CD14-positive monocyte (primary cell): Measurements from ENCODE around the gene NFKBIE. TPM values are rescaled to one million over a fixed set of nuclear protein-coding genes. Genes with fewer than 3 reads are reported as not detected.

Source experiments
- DNase-seq, 3 donors: peaks; one replicate each; pipeline ENCODE4 v3.0.0-alpha.2; 2011 to 2022
- H2AFZ ChIP-seq: 2 replicates; pipeline ENCODE4 v1.6.0; 2012; ENCODE audit warnings: mild to moderate bottlenecking, low read depth, low read length, inconsistent platforms; ENCODE audit not compliant: insufficient read depth, poor library complexity, severe bottlenecking
- H3K27ac ChIP-seq, 2 donors: 1 replicate in 1 of 2; 2 replicates in 1 of 2; pipeline ENCODE4 v1.5.1; 2012 to 2013; ENCODE audit warnings: low read length in 2 of 2, control low read depth in 1 of 2, inconsistent platforms in 1 of 2, low read depth in 1 of 2, mild to moderate bottlenecking in 1 of 2
- H3K27me3 ChIP-seq, 2 donors: one replicate each; pipeline versions ENCODE4 v1.6.0 to v1.6.1; 2011 to 2013; ENCODE audit warnings: low read length in 2 of 2; ENCODE audit not compliant: control insufficient read depth in 2 of 2, insufficient read depth in 2 of 2
- H3K36me3 ChIP-seq, 2 donors: replicated peaks in 1 of 2; 1 replicate in 1 of 2; 2 replicates in 1 of 2; pipeline versions ENCODE4 v1.5.1 to v1.6.1; 2012 to 2013; ENCODE audit warnings: low read length in 2 of 2, control low read depth in 1 of 2, inconsistent platforms in 1 of 2, mild to moderate bottlenecking in 1 of 2; ENCODE audit not compliant: insufficient read depth in 2 of 2, control insufficient read depth in 1 of 2
- H3K4me1 ChIP-seq, 2 donors: 1 replicate in 1 of 2; 2 replicates in 1 of 2; pipeline versions ENCODE4 v1.5.1 to v1.6.1; 2012 to 2013; ENCODE audit warnings: low read length in 2 of 2, control low read depth in 1 of 2, inconsistent platforms in 1 of 2, mild to moderate bottlenecking in 1 of 2, moderate library complexity in 1 of 2; ENCODE audit not compliant: insufficient read depth in 2 of 2, control insufficient read depth in 1 of 2
- H3K4me2 ChIP-seq: replicated peaks from 2 replicates; pipeline ENCODE3; 2012; ENCODE audit warnings: low read length, moderate library complexity, mild to moderate bottlenecking; ENCODE audit not compliant: poor library complexity, severe bottlenecking; ENCODE audit errors: extremely low read depth
- H3K4me3 ChIP-seq, 3 experiments: fragments of 200-600 bp in 1 of 3; sonication (generic) in 1 of 3; replicated peaks in 1 of 3; 1 replicate in 2 of 3; 2 replicates in 1 of 3; pipeline ENCODE4 v1.5.1; 2011 to 2013; ENCODE audit warnings: low read length in 3 of 3, mild to moderate bottlenecking in 3 of 3, control low read depth in 2 of 3, low read depth in 2 of 3, inconsistent platforms in 1 of 3, moderate library complexity in 1 of 3
- H3K79me2 ChIP-seq: 2 replicates; pipeline ENCODE4 v1.6.0; 2012; ENCODE audit warnings: mild to moderate bottlenecking, control low read depth, inconsistent platforms, low read length, moderate library complexity; ENCODE audit not compliant: insufficient read depth
- H3K9ac ChIP-seq: 2 replicates; pipeline ENCODE4 v1.6.0; 2017; ENCODE audit warnings: low read length, mild to moderate bottlenecking; ENCODE audit not compliant: insufficient read depth, poor library complexity, severe bottlenecking
- H3K9me3 ChIP-seq, 2 donors: replicated peaks in 1 of 2; 1 replicate in 1 of 2; 2 replicates in 1 of 2; pipeline versions ENCODE4 v1.5.1 to v1.6.1; 2012 to 2013; ENCODE audit warnings: low read length in 2 of 2, control low read depth in 1 of 2; ENCODE audit not compliant: control insufficient read depth in 1 of 2, insufficient read depth in 1 of 2
- H4K20me1 ChIP-seq: 2 replicates; pipeline ENCODE4 v1.6.0; 2012; ENCODE audit warnings: mild to moderate bottlenecking, low read length, control low read depth, moderate library complexity; ENCODE audit not compliant: insufficient read depth
- H3K27ac Mint-ChIP-seq, 7 donors: one replicate each; pipeline ENCODE4 v1.8.0; 2020; ENCODE audit warnings: mild to moderate bottlenecking in 7 of 7, mixed read lengths in 7 of 7, moderate library complexity in 6 of 7, inconsistent platforms in 2 of 7
- H3K27me3 Mint-ChIP-seq, 3 donors: one replicate each; pipeline ENCODE4 v1.8.0; 2021 to 2022; ENCODE audit warnings: low read depth in 3 of 3, mild to moderate bottlenecking in 3 of 3, mixed read lengths in 3 of 3, moderate library complexity in 3 of 3, inconsistent platforms in 1 of 3
- H3K36me3 Mint-ChIP-seq, 2 donors: one replicate each; pipeline ENCODE4 v1.8.0; 2020; ENCODE audit warnings: mixed read lengths in 2 of 2, inconsistent platforms in 1 of 2, mild to moderate bottlenecking in 1 of 2
- H3K4me1 Mint-ChIP-seq: one replicate; pipeline ENCODE4 v1.8.0; 2020; ENCODE audit warnings: mild to moderate bottlenecking, mixed read lengths
- H3K4me3 Mint-ChIP-seq, 2 donors: one replicate each; pipeline ENCODE4 v1.8.0; 2020; ENCODE audit warnings: mild to moderate bottlenecking in 2 of 2, mixed read lengths in 2 of 2, moderate library complexity in 1 of 2
- H3K9me3 Mint-ChIP-seq, 7 donors: one replicate each; pipeline ENCODE4 v1.8.0; 2020 to 2022; ENCODE audit warnings: mixed read lengths in 7 of 7, mild to moderate bottlenecking in 6 of 7, moderate library complexity in 6 of 7, inconsistent platforms in 2 of 7
- CTCF ChIP-seq: fragments of 200-600 bp; IDR thresholded peaks from one replicate; pipeline ENCODE4 v1.8.0; 2022; ENCODE audit warnings: antibody characterized with exemption, mild to moderate bottlenecking
- WGBS: methylation state at CpG from one replicate; pipeline ENCODE4 v1.1.5; 2013; ENCODE audit warnings: missing lambda C conversion rate; ENCODE audit not compliant: insufficient coverage; 5-methylcytosine and 5-hydroxymethylcytosine counted together
- intact Hi-C, 2 donors: fragments of 100-400 bp; cut with micrococcal nuclease; formaldehyde crosslinking; loops; one replicate each; pipeline versions ENCODE4 v1.15.0 to v1.15.1; 2023
- polyA plus RNA-seq, 3 donors: library from polyadenylated mRNA; depleted of rRNA in 1 of 3; unstranded in 2 of 3; stranded (reverse) in 1 of 3; fragments of 300-500 nt in 2 of 3; fragments of >200 nt in 1 of 3; fragmentation: Illumina TruSeq in 2 of 3; gene quantifications; 1 replicate in 2 of 3; 2 replicates in 1 of 3; pipeline ENCODE4 v1.2.3, GENCODE V29; 2012 to 2021

Gene NFKBIE
- polyA plus RNA-seq, 3 donors, result 19.9 to 108 (median 23.2) TPM

GRCh38 chr6:44263354-44264100 lies 1.8 kb downstream of the NFKBIE start:
- TF ChIP-seq CTCF, result no peak
- Mint-ChIP-seq H3K36me3 (peaks cover 41 to 50% of the 10 kb centered on the region in 2 donors), H3K9me3 (no peaks in the 10 kb centered on the region), H3K4me3 (peak overlapping the region; percentile 99), H3K4me1 (peaks cover 59% of the 10 kb centered on the region), H3K27me3 (peaks cover 3 to 11% (median 8%) of the 10 kb centered on the region in 3 donors), H3K27ac (peak overlapping the region; percentile 98 to 100 (median 99))
- H3K36me3 ChIP-seq, result peaks cover 41% of the 10 kb centered on the region in 2 donors
- H3K4me2 ChIP-seq, result peak overlapping the region; percentile 98
- H3K27me3 ChIP-seq, result peaks cover 0 to 7% of the 10 kb centered on the region in 2 donors
- peaks cover 68% of the 10 kb centered on the region for H4K20me1 ChIP-seq
- H3K9me3 ChIP-seq, result no peaks in the 10 kb centered on the region
- H3K79me2 ChIP-seq, result peaks cover 57% of the 10 kb centered on the region
- peak overlapping the region; percentile 96 for H3K9ac ChIP-seq
- H2AFZ ChIP-seq, result no peak overlapping the region
- intact Hi-C loops, result loop anchor here in 1 of 2 donors (10.0 kb wide), 1 partner anchor 469 kb away; no protein-coding TSS in a partner anchor
- H3K4me3 ChIP-seq, result peak overlapping the region; percentile 75 to 99 (median 90)
- DNase-seq, result peak; percentile 81 to 91 (median 83)
- H3K27ac ChIP-seq, result peak overlapping the region; percentile 96 to 99
- H3K4me1 ChIP-seq, result peaks cover 37 to 59% of the 10 kb centered on the region in 2 donors
- WGBS, result 0% methylated on average over 6 of the region's 9 CpGs

DNA sequence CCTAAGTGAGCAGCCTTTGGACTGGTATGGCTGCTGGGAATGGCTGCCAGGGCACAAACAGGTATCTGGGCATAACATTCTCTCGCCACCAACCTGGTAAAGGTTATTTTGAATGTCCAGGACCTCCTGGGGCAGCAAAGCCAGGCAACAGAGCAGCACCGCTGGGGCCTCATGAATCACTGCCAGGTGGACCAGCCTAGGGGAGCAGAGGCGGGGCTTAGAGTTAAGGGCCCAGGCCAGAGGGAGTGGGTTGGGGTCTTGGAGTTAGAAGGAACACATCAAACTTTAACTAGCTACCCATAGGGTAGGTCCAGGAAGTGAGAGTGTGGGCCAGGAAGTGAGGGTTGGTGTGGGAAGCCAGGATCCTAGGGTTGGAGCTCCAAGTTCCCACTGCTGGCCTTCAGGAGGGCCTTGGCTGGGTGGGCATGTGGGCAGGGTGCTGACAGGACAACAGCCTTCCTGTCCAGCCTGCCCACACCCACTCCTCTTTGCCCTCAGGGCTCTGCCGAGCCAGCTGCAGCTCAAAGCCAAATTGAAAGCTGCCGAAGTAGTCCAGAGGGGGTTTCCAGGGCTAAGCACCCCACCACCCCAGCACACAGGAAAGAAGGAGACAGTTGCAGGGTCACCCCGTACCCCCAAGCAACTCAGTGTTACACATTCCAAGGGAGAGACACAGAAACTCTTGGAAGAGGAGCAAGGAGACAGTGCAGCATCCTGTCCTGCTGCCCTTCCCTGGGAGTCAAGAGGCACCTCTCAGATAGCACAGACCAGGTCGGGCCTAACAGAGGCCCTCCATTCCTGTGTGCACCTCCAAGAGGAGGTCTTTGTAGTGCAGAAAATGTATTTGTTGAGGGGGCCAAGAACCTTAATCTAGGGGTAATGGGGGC lies 2.6 kb downstream of the NFKBIE start:
- peak overlapping the region; percentile 75 to 99 (median 90) for H3K4me3 ChIP-seq
- peaks cover 45 to 67% of the 10 kb centered on the region in 2 donors for H3K4me1 ChIP-seq
- Mint-ChIP-seq H3K4me3 (peak overlapping the region; percentile 99), H3K36me3 (peaks cover 44 to 57% of the 10 kb centered on the region in 2 donors), H3K9me3 (no peaks in the 10 kb centered on the region), H3K27ac (peak overlapping the region; percentile 98 to 100 (median 99)), H3K27me3 (peaks cover 0 to 6% (median 2%) of the 10 kb centered on the region in 3 donors), H3K4me1 (peaks cover 67% of the 10 kb centered on the region)
- H3K27ac ChIP-seq, result peak overlapping the region; percentile 96 to 99
- H3K4me2 ChIP-seq, result peak overlapping the region; percentile 98
- no peak overlapping the region for H2AFZ ChIP-seq
- H4K20me1 ChIP-seq, result peaks cover 76% of the 10 kb centered on the region
- H3K27me3 ChIP-seq, result no peaks in the 10 kb centered on the region
- no peak for TF ChIP-seq CTCF
- H3K9ac ChIP-seq, result peak overlapping the region; percentile 96
- intact Hi-C loops, result loop anchor here in 1 of 2 donors (10.0 kb wide), 1 partner anchor 468 kb away; no protein-coding TSS in a partner anchor
- no peaks in the 10 kb centered on the region for H3K9me3 ChIP-seq
- H3K36me3 ChIP-seq, result peaks cover 44 to 48% of the 10 kb centered on the region in 2 donors
- 58% methylated on average over 3 of the region's 7 CpGs for WGBS
- peaks cover 57% of the 10 kb centered on the region for H3K79me2 ChIP-seq
- DNase-seq, result peak in 1 of 3 donors; percentile 38
